Ectodermal cell (in vitro differentiated cells): ENCODE data around the gene KHDRBS2. TPM values are rescaled to one million over a fixed set of nuclear protein-coding genes. Genes with fewer than 3 reads are reported as not detected.

ENCODE experiments used
- H3K27ac ChIP-seq: 2 replicates; pipeline ENCODE4 v1.7.0; 2013; ENCODE audit warnings: mild to moderate bottlenecking, low read depth, low read length; ENCODE audit not compliant: insufficient read depth, poor library complexity, severe bottlenecking
- H3K27me3 ChIP-seq: 2 replicates; pipeline ENCODE4 v1.7.0; 2013; ENCODE audit warnings: mild to moderate bottlenecking, low read length; ENCODE audit not compliant: insufficient read depth, control insufficient read depth, poor library complexity, severe bottlenecking
- H3K36me3 ChIP-seq: one replicate; pipeline ENCODE4 v1.7.0; 2013; ENCODE audit warnings: low read length; ENCODE audit not compliant: control insufficient read depth, insufficient read depth
- H3K4me1 ChIP-seq: one replicate; pipeline ENCODE4 v1.7.0; 2013; ENCODE audit warnings: low read length; ENCODE audit not compliant: control insufficient read depth, insufficient read depth
- H3K4me3 ChIP-seq: 2 replicates; pipeline ENCODE4 v1.7.0; 2013; ENCODE audit warnings: low read depth, low read length, control low read depth; ENCODE audit not compliant: insufficient read depth
- H3K9me3 ChIP-seq: 2 replicates; pipeline ENCODE4 v1.7.0; 2013; ENCODE audit warnings: mild to moderate bottlenecking, low read length, moderate library complexity; ENCODE audit not compliant: control insufficient read depth
- WGBS, 2 experiments: methylation state at CpG; one replicate each; pipeline ENCODE4 v1.1.7; 2013; ENCODE audit warnings: missing lambda C conversion rate in 2 of 2; 5-methylcytosine and 5-hydroxymethylcytosine counted together
- polyA plus RNA-seq, 4 experiments: library from polyadenylated mRNA; stranded (reverse); fragments of 50-300 nt; gene quantifications; one replicate each; pipeline ENCODE4 v1.2.3, GENCODE V29; 2013

Gene KHDRBS2
- 13.3 TPM for polyA plus RNA-seq (2013, experiment 1 of 4)
- 9.1 TPM for polyA plus RNA-seq (2013, experiment 2 of 4)
- 11.6 TPM for polyA plus RNA-seq (2013, experiment 3 of 4)
- polyA plus RNA-seq (2013, experiment 4 of 4) = 12.6 TPM

DNA sequence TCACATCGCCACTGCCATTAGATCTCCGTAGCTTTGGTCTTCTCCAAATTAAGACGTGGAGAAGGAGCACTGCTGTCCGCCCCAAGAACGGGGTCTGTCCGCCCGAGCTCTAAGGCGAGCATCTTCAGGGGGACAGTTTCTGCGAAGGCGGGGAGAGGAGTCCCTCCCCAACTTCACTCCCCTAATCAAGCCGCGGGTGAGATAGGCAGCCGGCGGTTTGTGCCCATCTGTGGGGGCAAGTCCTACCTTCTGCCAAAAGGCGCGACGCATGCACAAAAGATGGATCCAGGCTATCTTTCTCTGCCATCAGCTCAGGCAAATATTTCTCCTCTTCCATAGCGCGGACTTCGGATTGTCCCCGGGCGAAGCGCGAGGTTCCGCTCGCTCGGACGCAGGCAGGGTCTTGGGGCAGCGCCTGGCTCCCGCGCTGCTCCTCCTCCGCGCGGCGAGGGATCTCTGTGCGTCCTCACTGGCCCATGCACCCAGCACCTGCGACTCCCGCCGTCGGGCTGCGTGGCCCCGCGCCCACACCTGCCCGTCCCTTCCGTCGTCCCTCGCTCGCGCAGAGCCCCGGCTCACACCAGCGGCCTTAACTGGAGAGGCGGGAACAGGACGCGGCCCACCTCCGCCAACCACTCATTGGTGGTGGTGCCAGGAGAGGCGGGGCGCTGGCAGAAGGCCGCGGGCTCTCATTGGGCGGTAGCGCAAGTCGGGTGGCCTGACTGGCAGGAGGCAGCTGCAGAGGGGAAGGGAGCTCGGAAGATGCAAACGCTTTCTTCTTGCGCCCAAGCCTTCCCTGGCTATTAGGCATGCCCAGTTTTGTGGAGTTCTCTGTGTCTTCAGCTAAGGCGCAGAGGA lies at the start of gene KHDRBS2:
TSS of gene KHDRBS2 (minus strand) at position 614 of the 858 bp plus-strand sequence.
- Histone ChIP-seq H3K27me3 (peaks cover 5% of the 10 kb centered on the region), H3K9me3 (no peaks in the 10 kb centered on the region), H3K36me3 (no peaks in the 10 kb centered on the region), H3K4me1 (no peaks in the 10 kb centered on the region), H3K27ac (no peak within 1 kb of the TSS), H3K4me3 (peak within 1 kb of the TSS; percentile 54)
- WGBS, 2 experiments = 0% methylated on average over 66 of the region's 66 CpGs

DNA sequence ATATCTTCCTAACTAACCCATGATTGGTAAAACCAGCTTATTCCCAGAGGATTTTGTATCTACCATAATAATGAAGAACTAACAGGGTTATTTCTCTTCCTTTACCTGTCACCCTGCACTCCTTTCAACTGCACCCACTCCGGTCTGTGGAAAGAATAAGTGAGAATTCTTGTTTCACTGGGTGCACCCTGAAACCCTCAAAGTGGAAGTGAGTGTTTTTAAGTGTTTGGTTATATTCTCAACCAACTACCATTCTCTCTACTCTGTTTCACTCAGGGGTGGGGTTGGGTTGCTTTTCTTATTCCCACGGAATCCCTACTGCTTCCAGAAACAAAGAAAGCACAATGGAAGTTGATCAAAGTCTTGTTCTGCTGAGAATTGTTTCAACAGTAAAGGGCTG lies 42.6 kb upstream of the KHDRBS2 start:
- Histone ChIP-seq H3K4me3 (no peak overlapping the region), H3K27ac (no peak overlapping the region), H3K27me3 (no peaks in the 10 kb centered on the region), H3K9me3 (no peaks in the 10 kb centered on the region), H3K4me1 (peaks cover 5% of the 10 kb centered on the region), H3K36me3 (no peaks in the 10 kb centered on the region)
- 0 to 55% methylated on average over 1 to 2 of the region's 2 CpGs for WGBS, 2 experiments

DNA sequence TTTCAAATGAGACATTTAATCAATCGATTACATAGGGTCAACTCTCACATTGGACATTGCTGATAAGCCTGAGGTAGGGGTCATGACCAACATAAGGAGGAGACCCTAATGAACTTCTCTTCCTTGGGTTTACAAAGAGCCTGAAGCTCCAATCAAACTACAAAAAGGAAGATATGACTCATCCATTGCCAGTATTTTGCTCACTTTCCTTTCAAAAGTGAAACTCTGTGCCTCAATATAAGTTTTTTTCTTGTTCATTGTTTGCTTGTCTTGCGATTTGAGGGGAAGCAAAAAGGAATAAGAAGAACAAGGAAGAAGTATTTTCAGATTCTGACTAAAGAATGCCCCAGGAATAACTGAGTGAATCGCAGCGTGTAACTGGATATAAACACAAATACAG lies 38.8 kb upstream of the KHDRBS2 start:
- Histone ChIP-seq H3K27ac (no peak overlapping the region), H3K4me3 (no peak overlapping the region), H3K9me3 (no peaks in the 10 kb centered on the region), H3K27me3 (no peaks in the 10 kb centered on the region), H3K36me3 (no peaks in the 10 kb centered on the region), H3K4me1 (peaks cover 5% of the 10 kb centered on the region)
- 96 to 100% methylated on average over 4 of the region's 4 CpGs for WGBS, 2 experiments

DNA sequence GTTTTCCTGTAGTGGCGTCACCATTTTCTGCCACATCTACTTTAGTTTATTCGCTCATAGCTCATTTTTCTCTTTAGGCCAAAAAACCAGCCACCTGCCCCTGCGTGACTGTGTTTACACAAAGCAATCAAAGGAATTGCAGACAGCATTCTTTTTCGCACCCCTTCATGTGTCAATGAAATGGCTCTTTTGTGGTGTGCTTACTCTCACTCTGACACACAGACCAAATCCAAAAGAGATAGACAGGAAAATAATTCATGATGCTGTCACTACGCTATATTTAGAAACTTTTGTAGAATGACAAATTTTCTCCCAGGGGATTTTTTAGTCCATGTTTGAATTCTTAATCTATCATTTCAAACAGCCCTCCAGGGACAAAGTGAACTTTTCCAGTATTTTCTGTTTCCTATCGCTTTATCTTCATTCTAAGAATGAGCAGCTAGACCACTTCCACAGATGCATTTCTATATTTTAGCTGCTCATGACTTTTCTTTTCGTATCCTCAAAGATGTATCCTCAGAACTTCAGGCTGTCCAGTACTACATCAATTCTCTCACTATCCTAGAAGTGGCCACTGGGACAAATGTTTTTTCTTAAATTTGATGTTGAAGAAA lies 37.9 kb upstream of the KHDRBS2 start:
- no peaks in the 10 kb centered on the region for H3K9me3 ChIP-seq
- no peak overlapping the region for H3K27ac ChIP-seq
- H3K36me3 ChIP-seq = no peaks in the 10 kb centered on the region
- no peak overlapping the region for H3K4me3 ChIP-seq
- WGBS, 2 experiments = 78 to 85% methylated on average over 7 of the region's 7 CpGs
- H3K4me1 ChIP-seq = peaks cover 5% of the 10 kb centered on the region
- H3K27me3 ChIP-seq = no peaks in the 10 kb centered on the region

DNA sequence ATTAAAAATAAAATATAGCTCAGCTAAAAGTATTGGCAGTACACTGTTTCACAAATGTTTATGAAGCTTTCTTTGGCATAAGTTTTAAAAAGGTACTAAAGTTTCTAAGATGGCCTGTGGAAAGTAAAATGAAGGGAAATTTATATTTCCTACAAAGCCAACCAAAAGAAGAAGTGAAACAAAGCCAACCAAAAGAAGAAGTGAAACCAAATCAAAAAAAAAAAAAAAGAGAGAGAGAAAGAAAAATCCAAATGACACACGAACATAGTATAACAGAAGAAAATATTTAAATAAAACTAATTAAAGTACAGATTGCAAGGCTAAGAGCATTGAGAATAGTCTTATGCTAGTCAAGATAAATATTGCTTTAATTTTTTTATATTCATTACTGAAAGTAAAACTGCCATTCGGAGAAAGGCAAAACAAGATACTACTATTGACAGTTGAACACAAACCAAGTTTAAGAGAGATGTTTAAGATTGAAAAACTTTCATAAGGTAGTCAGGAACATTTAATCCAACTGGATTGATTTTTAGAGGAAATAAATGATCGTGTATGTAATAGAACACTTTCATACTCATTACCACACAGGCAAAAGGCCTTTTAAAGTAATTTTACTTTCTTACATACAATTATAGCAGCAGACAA lies 12.8 kb upstream of the KHDRBS2 start:
- no peak overlapping the region for H3K27ac ChIP-seq
- H3K4me3 ChIP-seq = no peak overlapping the region
- H3K27me3 ChIP-seq = no peaks in the 10 kb centered on the region
- H3K9me3 ChIP-seq = no peaks in the 10 kb centered on the region
- no peaks in the 10 kb centered on the region for H3K4me1 ChIP-seq
- no CpG with 5 or more reads among the region's 3 CpGs for WGBS, 2 experiments
- H3K36me3 ChIP-seq = no peaks in the 10 kb centered on the region

DNA sequence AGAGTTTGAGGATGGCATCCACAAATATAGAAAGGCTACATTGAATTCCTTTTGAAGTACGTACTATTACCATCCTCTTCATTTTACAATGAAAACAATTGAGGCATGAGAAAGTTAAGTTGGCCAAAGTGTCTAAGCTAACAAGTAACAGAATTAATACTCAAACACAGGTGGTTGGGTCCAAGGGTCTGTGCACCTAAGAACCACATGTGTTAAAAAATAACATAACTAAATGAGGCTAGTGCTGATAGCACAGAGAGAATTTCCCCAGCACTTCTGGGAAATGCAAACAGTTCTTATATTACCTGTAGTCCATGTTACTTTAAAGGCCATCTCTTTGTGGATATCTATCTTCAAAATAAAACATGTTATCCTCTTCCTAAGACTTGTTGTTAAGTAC lies 10.5 kb upstream of the KHDRBS2 start:
- H3K4me1 ChIP-seq = no peaks in the 10 kb centered on the region
- WGBS, 2 experiments = 100% methylated on average over 1 of the region's 1 CpG; no CpG with 5 or more reads in 1 of the 2 experiments
- no peaks in the 10 kb centered on the region for H3K36me3 ChIP-seq
- H3K27ac ChIP-seq = no peak overlapping the region
- H3K27me3 ChIP-seq = no peaks in the 10 kb centered on the region
- no peaks in the 10 kb centered on the region for H3K9me3 ChIP-seq
- no peak overlapping the region for H3K4me3 ChIP-seq

DNA sequence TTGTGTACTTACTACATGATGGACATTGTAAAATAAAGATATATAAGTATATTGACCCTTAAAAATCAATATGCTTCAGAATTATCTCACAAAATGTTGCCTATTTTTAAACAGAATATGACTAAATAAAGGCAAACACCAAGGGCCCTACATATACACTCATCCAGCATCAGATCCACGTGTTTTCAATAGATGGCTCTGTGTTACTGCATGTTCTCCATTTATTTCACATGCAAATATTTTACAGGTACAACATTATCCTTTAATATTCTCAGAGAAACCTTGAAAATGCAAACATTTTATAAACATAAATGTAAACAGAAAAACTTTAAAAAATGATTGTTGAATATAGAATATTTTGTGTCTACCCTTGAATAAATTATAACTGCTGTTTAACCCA lies 2.9 kb upstream of the KHDRBS2 start:
- Histone ChIP-seq H3K27ac (no peak overlapping the region), H3K9me3 (no peaks in the 10 kb centered on the region), H3K36me3 (no peaks in the 10 kb centered on the region), H3K27me3 (peaks cover 5% of the 10 kb centered on the region), H3K4me3 (no peak overlapping the region), H3K4me1 (no peaks in the 10 kb centered on the region)
- 85 to 90% methylated on average over 1 of the region's 1 CpG for WGBS, 2 experiments

DNA sequence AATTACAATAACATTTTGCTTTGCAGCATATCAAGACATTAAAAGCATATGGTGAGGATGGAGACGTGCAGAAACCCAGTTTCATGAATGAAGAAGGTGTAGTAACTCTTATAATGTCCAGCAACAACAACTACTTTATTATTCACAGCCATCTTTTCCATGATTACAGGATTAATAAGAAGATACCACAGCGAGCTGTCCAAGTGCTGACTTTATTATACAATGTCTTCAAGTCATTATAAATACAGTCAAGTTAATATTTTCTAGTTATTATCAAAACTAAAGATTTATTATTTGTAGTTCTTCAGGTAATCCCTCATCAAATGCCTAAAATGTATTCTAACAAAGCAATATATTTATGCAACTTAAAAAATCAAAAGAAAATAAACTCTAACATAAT lies 2.5 kb upstream of the KHDRBS2 start:
- Histone ChIP-seq H3K4me3 (no peak overlapping the region), H3K4me1 (no peaks in the 10 kb centered on the region), H3K27ac (no peak overlapping the region), H3K27me3 (peaks cover 5% of the 10 kb centered on the region), H3K36me3 (no peaks in the 10 kb centered on the region), H3K9me3 (no peaks in the 10 kb centered on the region)
- 100% methylated on average over 1 of the region's 2 CpGs; no CpG with 5 or more reads in 1 of the 2 experiments for WGBS, 2 experiments

DNA sequence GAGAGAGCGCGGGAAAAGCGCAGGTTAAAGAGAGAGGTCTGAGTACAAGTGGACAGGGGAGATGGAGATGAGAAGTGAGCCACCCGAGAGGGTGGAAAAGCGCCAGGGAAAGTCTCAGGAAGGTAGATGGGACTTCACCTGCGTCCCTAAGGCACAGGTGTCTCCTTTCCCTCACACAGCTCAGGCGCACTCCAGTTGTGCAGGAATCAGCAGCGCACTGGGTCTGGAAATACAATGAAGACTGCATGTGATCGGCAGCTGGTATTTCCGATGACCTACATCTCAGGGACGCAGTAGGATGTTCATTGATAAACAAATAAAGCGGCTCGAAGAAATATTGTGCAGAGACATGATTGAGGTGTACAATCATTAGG lies 432 bp upstream of the KHDRBS2 start:
- H3K27ac ChIP-seq = no peak overlapping the region
- no peaks in the 10 kb centered on the region for H3K36me3 ChIP-seq
- H3K27me3 ChIP-seq = peaks cover 5% of the 10 kb centered on the region
- no peaks in the 10 kb centered on the region for H3K4me1 ChIP-seq
- WGBS, 2 experiments = 8 to 18% methylated on average over 13 of the region's 13 CpGs
- peak overlapping the region; percentile 54 for H3K4me3 ChIP-seq
- no peaks in the 10 kb centered on the region for H3K9me3 ChIP-seq

DNA sequence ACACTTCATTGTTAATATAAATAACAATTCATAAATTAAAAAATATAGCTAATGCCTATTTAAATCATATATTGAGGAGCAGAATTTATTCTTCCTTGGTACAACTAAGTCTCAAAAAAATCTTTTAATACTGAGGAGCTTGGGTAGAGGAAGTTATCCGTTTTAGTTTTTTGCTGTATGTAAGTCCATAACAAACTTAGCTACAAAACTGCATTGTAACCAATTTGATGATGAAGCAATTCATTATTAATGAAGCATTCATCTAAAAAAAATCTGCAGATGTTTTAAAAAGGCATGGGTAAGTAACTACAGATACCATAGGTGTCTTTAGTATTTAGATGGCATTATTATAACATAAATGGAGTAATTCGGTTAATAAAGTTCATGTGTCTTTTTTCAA lies 1.3 kb downstream of the KHDRBS2 start:
- no peaks in the 10 kb centered on the region for H3K4me1 ChIP-seq
- WGBS, 2 experiments = no CpG with 5 or more reads among the region's 2 CpGs
- H3K27ac ChIP-seq = no peak overlapping the region
- H3K36me3 ChIP-seq = no peaks in the 10 kb centered on the region
- no peaks in the 10 kb centered on the region for H3K9me3 ChIP-seq
- H3K4me3 ChIP-seq = peak overlapping the region; percentile 54
- peaks cover 5% of the 10 kb centered on the region for H3K27me3 ChIP-seq
